IPS DF 6.9 (cell line): ENCODE results near the gene TMEM181.
"Not testable (repeated sequence)": the region's sequence is repeated elsewhere in the genome, so short reads cannot be mapped to it uniquely, and the experiment has no call there.

Experiments used
- DNase-seq: peaks from one replicate; pipeline ENCODE4 v3.0.0-alpha.2; 2013; ENCODE audit warnings: low read depth, low spot score
- H3K27ac ChIP-seq: one replicate; pipeline ENCODE4 v1.5.1; 2013; ENCODE audit warnings: low read length, control low read depth
- H3K27me3 ChIP-seq: 2 replicates; pipeline ENCODE4 v1.6.1; 2013; ENCODE audit warnings: mild to moderate bottlenecking, low read length; ENCODE audit not compliant: control insufficient read depth, insufficient read depth
- H3K36me3 ChIP-seq: 2 replicates; pipeline ENCODE4 v1.6.1; 2013; ENCODE audit warnings: low read length; ENCODE audit not compliant: control insufficient read depth, insufficient read depth
- H3K4me1 ChIP-seq: 2 replicates; pipeline ENCODE4 v1.6.1; 2013; ENCODE audit warnings: low read length; ENCODE audit not compliant: control insufficient read depth, insufficient read depth
- H3K4me3 ChIP-seq: 2 replicates; pipeline ENCODE4 v1.5.1; 2013; ENCODE audit warnings: mild to moderate bottlenecking, low read length
- H3K9me3 ChIP-seq: 2 replicates; pipeline ENCODE4 v1.6.1; 2013; ENCODE audit warnings: low read length, inconsistent platforms; ENCODE audit not compliant: control insufficient read depth, insufficient read depth
- WGBS: extraction: QIAGEN DNeasy Blood & Tissue Kit; methylation state at CpG from one replicate; pipeline ENCODE4 v1.1.7; 2013; ENCODE audit warnings: mixed read lengths, missing lambda C conversion rate; ENCODE audit not compliant: insufficient read length, insufficient coverage; 5-methylcytosine and 5-hydroxymethylcytosine counted together

Gene TMEM181

DNA sequence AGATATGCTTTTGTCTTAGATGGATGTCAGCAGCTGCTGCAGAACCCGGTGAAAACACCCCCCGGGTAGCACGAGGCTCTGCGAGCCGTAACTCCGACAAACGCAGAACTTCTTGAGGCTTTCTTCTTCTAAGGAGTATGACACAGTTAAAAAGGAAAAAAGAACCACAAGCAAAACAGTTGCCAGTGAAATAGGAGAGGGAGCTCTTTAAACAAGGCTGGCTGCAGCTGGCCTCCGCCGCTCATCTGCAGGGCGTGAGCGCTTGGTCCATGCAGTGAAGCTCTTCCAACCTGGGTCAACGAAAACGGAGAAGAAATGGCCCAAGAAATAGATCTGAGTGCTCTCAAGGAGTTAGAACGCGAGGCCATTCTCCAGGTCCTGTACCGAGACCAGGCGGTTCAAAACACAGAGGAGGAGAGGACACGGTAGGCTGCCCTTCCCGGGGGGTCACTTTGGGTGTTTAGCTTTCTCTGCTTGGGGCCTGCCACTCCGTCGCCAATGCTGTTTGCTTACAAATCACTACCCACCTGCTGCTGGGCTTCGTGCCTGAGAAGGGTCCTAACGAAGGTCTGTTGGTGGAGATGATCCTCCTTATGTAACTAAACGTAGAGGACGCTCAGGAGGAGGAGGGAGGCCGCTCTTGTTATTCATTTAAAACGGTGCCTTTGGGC is 103.2 kb downstream of the TMEM181 start:
- Histone ChIP-seq H3K9me3 (no peaks in the 10 kb centered on the region), H3K36me3 (no peaks in the 10 kb centered on the region), H3K4me3 (no peak overlapping the region), H3K27me3 (no peaks in the 10 kb centered on the region), H3K27ac (no peak overlapping the region), H3K4me1 (0 out of 2 replicates have a peak, but pooled peaks cover 1% of the 10 kb centered on the region)
- DNase-seq: no peak
- no CpG with 5 or more reads among the region's 27 CpGs for WGBS

DNA sequence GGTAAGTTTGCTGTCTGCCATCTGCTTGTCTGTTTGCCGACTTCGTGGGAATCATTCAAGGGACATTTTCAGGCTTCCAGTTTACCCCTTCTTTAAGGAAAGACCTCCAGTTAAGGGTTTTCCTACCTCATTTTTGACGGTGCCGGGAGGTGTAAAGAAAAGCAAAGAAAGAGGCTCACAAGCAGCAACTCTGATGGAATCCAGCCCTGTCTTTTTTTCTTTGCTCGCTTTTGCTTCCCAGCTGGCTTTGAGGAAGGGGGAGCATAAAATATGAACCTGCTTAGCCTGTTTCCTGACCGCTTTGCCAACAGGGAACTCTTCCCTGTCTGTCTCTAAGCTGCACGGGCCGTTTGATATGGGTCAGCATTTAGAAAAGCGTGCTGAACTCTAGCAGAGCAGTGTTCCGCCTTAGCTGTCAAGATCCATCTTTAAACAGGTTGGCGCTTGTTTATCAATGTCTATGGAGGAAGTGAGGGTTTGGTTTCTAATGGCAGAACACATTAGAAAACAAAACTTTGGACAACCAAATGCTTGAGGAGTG is 103.8 kb downstream of the TMEM181 start:
- Histone ChIP-seq H3K36me3 (no peaks in the 10 kb centered on the region), H3K4me3 (no peak overlapping the region), H3K9me3 (no peaks in the 10 kb centered on the region), H3K27ac (no peak overlapping the region), H3K4me1 (0 out of 2 replicates have a peak, but pooled peaks cover 1% of the 10 kb centered on the region), H3K27me3 (no peaks in the 10 kb centered on the region)
- no CpG with 5 or more reads among the region's 11 CpGs for WGBS
- DNase-seq: no peak

- no peaks in the 10 kb centered on the region for H3K27me3 ChIP-seq
- H3K27ac ChIP-seq: no peak overlapping the region
- H3K4me3 ChIP-seq: no peak overlapping the region
- WGBS: no CpG with 5 or more reads among the region's 18 CpGs
- H3K9me3 ChIP-seq: no peaks in the 10 kb centered on the region
- 0 out of 2 replicates have a peak, but pooled peaks cover under 1% of the 10 kb centered on the region for H3K4me1 ChIP-seq
- H3K36me3 ChIP-seq: no peaks in the 10 kb centered on the region
- DNase-seq: no peak
Measured at GRCh38 chr6:158665332-158665731, 105.4 kb downstream of the TMEM181 start.

DNA sequence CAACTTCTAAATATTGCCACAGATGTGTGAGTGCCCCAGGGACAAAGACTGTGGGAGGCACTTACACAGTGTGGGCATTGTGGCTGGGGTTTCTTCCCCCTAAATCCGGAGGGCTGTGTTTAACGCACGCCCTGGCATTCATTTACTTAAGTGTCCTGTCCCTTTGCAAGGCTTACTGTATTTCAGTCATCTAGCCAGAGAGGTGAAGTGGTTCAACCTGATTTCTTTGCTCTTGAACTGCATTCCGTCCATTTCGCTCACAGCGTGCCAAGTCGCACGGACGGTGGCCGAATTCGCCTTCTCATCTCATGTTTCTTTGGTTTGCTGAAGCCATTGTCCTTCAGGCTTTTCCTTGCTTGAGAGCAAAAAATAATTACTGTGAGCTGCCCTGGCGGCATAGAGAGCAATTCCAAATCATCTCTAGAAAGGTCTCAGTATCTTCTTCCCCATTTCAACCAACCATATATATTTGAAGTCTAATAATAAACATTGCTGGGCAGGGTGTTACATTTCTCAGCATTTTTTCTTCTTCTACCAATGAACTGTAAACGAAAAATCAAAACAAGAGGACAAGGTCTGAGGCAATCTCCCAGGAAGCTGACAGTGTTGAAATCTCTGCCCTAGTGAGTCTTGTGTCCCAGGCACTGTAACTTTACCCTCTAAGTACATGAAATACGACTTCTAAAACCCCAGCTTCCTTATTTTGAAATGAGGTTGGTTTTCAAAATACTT is 106.9 kb downstream of the TMEM181 start:
- no peaks in the 10 kb centered on the region for H3K27me3 ChIP-seq
- no peak for DNase-seq

GRCh38 chr6:158667360-158667981 is 107.6 kb downstream of the TMEM181 start:
- no peaks in the 10 kb centered on the region for H3K9me3 ChIP-seq
- DNase-seq: no peak
- no CpG with 5 or more reads among the region's 8 CpGs for WGBS
- H3K4me1 ChIP-seq: no peaks in the 10 kb centered on the region
- H3K36me3 ChIP-seq: no peaks in the 10 kb centered on the region
- H3K27ac ChIP-seq: no peak overlapping the region
- H3K27me3 ChIP-seq: no peaks in the 10 kb centered on the region
- H3K4me3 ChIP-seq: no peak overlapping the region

More for the DNA sequence above, 106.9 kb downstream of the TMEM181 start:
- no peaks in the 10 kb centered on the region for H3K4me1 ChIP-seq
- WGBS: no CpG with 5 or more reads among the region's 14 CpGs
- H3K4me3 ChIP-seq: no peak overlapping the region
- H3K9me3 ChIP-seq: no peaks in the 10 kb centered on the region
- no peak overlapping the region for H3K27ac ChIP-seq
- H3K36me3 ChIP-seq: no peaks in the 10 kb centered on the region

GRCh38 chr6:158668707-158669103 is 108.8 kb downstream of the TMEM181 start:
- Histone ChIP-seq H3K4me3 (no peak overlapping the region), H3K27ac (no peak overlapping the region), H3K36me3 (no peaks in the 10 kb centered on the region), H3K9me3 (no peaks in the 10 kb centered on the region), H3K4me1 (no peaks in the 10 kb centered on the region), H3K27me3 (no peaks in the 10 kb centered on the region)
- no peak for DNase-seq
- no CpG with 5 or more reads among the region's 7 CpGs for whole genome bisulfite sequencing

DNA sequence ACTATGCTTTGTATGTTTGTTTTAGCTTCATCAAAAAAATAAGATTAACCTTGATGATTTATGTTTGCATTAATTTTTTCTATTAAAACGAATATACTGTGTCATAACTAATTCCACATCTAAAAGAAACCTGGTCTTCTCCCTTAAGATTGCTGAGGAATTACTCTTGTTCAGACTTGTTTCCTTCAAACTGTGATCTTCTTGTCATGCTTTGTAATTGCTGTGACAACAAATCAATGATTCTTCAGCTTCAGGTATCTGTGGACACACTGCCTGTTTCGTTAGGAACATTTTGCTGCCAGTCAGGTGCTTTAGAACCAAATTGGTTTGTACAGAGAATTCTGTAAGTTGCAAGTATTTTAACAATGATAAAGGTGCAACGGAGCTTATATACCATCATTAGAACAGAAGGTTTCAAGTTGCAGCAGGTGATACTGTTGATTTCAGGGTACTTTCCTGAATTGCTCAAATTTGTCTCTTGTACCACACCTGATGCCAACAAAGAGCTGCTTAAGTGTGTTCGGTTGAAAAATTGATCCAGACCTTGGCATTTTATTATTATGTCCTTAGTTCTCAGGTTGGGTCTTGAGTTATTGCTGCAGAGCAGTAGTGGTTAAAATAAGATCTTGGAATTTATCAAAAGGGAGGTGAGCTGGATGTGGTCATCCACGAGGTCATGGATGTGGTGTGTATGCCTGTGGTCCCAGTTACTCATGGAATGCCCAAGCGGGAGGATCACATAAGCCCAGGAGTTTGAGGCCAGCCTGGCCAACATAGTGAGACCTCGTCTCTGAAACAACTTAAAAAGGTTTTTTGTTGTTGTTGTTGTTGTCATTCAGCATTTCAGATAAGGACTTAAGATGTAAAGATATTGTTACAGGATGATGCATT is 109.5 kb downstream of the TMEM181 start:
- Histone ChIP-seq H3K4me1 (no peaks in the 10 kb centered on the region), H3K27ac (no peak overlapping the region), H3K27me3 (no peaks in the 10 kb centered on the region), H3K9me3 (no peaks in the 10 kb centered on the region), H3K4me3 (no peak overlapping the region), H3K36me3 (no peaks in the 10 kb centered on the region)
- no peak for DNase-seq
- no CpG with 5 or more reads among the region's 7 CpGs for WGBS

DNA sequence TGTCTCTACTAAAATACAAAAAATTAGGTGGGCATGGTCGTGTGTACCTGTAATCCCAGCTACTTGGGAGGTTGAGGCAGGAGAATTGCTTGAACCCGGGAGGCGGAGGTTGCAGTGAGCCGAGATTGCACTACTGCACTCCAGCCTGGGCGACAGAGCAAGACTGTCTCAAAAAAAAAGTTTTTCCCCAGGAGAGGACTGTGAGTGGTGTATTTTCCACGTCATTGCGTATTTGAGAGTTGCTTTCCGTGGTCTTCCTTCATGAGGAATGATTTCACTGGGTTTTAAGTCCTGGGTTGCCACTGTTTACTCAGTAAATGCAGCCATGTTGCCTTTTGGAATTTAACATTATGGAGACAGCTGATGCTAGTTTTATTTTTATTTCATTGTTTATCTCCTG is 112.2 kb downstream of the TMEM181 start:
- no CpG with 5 or more reads among the region's 8 CpGs for WGBS
- H3K27me3 ChIP-seq: not testable (repeated sequence)

DNA sequence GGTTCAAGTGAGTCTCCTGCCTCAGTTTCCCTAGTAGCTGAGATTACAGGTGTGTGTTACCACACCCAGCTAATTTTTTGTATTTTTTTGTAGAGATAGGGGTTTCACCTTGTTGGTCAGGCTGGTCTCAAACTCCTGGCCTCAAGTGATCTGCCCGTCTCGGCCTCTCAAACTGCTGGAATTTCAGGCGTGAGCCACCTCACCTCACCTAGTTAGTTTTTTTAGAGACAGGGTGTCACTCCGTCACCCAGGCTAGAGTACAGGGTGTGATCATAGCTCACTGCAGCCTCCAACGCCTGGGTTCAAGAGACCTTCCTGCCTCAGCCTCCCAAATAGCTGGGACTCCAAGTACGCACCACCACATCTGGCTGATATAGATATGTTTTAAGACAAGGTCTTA is 112.8 kb downstream of the TMEM181 start:
- WGBS: no CpG with 5 or more reads among the region's 6 CpGs
- Histone ChIP-seq H3K4me1 (no peaks in the 10 kb centered on the region), H3K27me3 (no peaks in the 10 kb centered on the region), H3K9me3 (no peaks in the 10 kb centered on the region), H3K27ac (no peak overlapping the region), H3K36me3 (no peaks in the 10 kb centered on the region), H3K4me3 (no peak overlapping the region)
- no peak for DNase-seq

More for the DNA sequence above, 112.2 kb downstream of the TMEM181 start:
- not testable (repeated sequence) for H3K4me3 ChIP-seq, DNase-seq, H3K9me3 ChIP-seq, H3K36me3 ChIP-seq, H3K27ac ChIP-seq, H3K4me1 ChIP-seq
